Middle frontal gyrus (tissue), 1 donor: Measurements from ENCODE around the gene MRTFA.
"Not testable (repeated sequence)": the region's sequence is repeated elsewhere in the genome, so short reads cannot be mapped to it uniquely, and the experiment has no call there.

ENCODE experiments used
- DNase-seq: peaks from one replicate; pipeline ENCODE4 v3.0.0-alpha.2; 2015; ENCODE audit warnings: low spot score; ENCODE audit errors: extremely low spot score

The MRTFA gene

DNA sequence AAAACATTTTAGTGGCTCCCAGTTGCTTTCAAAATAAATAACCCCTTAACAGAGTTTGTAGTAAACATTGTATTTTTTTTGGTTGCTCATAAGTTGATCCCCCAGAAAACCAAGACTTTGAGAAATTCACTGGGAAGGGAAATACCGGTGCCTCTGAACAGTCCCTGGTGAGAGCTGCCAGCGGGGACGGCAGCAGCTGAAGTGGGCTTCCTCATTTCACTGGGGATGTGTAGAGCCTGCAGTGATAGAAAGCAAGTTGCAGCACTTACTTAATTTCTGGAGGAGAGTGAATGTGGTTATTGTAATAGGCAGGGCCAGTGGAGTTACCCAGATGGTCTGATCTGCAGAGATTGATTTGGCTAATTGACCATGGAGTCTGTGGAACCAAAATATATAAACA is 24.2 kb upstream of the MRTFA start:
- no peak for DNase-seq

DNA sequence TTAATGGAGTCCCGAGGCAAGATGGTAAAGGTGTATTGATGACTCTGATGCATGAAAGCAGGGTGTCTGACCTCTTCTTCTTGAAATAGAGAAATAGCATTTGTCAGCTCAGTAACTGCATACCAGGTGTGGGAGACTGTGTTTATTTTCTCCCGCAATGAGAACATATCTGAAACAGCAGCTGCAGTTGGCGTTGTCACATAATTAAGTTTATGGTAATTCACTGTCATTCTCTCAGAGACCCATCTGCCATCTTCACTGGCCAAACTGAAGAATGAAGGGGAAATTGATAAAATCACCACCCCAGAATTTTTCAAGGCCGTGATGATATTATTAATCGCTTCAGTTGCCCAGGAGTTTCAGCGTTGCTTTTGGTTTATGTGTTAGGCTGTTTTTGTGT is 22.6 kb upstream of the MRTFA start:
- no peak for DNase-seq

GRCh38 chr22:40656651-40657050 is 20.1 kb upstream of the MRTFA start:
- DNase-seq, result not testable (repeated sequence)

GRCh38 chr22:40655941-40656340 is 19.4 kb upstream of the MRTFA start:
- DNase-seq, result not testable (repeated sequence)

GRCh38 chr22:40654522-40655167 is 18.1 kb upstream of the MRTFA start:
- peak; percentile 36 for DNase-seq

DNA sequence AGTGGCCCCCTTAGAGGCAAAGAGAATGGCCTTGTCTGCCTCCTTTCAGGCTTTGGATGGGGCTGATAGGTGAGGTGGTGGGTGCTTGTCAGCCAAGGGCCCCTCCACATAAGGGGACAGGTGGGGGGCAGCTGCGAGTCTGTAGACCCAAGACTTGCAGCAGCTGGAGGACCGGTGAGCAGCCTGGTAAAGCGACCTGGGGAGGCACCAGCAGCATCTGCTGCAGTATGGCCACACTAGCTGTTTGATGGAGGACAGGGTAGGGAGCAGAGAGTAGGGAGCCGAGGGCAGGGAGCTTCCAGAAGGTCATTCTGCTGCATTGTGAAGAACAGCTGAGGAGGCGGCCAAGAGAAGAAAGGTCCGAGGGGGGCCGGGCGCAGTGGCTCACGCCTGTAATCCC is 16.8 kb upstream of the MRTFA start:
- no peak for DNase-seq

DNA sequence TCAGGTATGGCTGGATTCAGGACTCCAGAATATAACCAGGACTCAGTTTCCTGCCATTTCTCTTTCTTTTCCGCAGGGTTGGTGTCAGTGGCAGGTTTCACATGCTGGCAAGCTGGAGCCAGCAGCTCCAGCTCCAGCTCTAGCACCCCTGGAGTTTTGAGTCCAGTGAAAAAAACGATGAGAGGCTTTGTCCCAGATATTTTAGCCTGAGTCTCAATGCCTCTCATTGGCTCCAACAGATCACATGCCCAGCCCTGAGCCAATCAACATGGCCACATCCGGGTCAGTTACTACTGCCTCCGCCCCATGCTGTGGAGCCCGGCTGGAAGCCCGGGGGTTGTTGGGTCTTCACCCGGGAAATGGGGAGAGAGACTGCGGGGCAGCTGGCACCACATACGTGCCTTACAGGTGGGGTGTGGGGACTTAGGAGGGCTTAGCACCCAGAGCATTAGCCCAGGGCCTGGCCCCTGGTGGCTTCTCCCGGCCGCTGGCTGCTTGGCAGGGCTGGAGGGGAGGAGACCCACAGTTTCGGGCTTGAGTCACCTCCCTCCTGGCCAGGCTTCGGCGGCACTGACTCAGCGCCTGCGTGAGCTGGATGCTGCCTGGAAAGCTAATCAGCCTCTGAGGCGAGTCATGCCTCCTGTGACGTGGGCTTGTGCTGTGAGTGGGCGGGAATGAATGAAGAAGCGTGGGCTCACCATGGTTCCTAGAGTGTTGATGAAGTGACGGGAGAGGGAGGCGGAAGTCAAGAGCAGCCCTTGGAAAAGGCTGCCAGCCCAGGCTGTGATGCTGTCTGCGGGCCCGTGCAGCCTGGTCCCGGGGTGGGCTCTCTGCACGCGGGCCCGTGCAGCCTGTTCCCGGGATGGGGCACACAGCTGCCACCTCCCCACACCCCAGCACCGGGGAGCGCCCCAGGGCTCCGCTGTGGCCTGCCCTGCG is 15.3 kb upstream of the MRTFA start:
- peak; percentile 95 for DNase-seq

DNA sequence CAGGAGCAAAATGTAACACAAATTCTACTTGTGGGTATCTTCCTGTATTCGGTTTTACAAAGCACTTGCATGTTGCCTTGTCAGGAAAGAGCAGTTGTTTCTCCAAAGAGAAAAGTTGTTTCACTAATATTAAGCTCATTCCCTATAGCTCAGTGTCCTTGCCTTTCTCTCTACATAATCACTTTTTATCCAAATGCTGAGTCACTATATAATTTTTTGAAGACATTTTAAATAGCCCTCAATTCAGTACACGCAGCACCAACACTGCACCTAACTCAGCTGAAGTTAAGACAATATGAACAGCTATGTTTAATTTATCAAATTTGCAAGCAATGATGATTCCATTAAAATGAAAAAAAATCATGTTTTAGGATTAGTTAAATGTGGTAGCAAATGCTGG is 14.5 kb upstream of the MRTFA start:
- DNase-seq, result no peak

DNA sequence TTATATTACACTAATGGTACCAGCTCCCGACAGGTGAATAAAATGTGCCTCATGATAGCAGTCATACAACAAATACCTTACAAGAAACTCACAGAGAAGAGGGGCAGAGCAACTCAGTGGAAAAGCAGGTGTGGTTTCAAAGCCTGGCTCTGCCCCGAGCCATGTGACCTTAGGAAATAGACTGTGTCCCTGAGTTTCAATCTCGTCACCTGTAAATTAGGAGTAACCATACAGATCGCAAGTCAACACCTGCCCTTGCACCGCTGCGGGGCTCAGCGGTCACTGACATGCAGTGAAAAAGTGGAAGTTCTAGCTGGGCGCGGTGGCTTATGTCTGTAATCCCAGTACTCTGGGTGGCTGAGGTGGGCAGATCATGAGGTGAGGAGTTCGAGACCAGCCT is 11.9 kb upstream of the MRTFA start:
- DNase-seq, result no peak

DNA sequence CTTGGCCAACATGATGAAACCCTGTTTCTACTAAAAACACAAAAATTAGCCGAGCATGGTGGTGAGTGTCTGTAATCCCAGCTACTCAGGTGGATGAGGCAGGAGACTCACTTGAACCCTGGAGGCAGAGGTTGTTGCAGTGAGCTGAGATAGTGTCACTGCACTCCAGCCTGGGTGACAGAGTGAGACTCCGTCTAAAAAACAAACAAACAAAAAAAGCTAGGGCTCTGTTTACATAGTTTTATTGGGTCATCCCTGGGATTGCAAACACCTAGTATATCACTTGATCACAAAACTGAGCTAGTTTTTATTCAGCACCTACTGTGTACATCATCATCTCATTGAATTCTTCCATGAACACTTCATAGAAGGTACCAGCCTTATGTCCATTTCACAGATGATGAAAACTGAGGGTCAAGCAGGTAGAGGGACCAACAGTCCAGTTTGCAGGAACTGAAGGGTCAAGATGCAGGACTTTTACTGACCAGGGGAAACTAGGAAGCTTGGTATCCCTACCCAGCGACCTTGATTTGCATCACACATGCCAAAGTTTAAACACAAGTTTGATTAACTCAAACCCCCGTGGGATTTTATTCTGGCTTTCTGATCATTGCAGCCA is 9.2 kb upstream of the MRTFA start:
- DNase-seq, result no peak

- no peak for DNase-seq
Observed at GRCh38 chr22:40642316-40642715, 5.8 kb upstream of the MRTFA start.

- DNase-seq, result no peak
Observed at GRCh38 chr22:40641269-40641668, 4.8 kb upstream of the MRTFA start.

- no peak for DNase-seq
Observed at GRCh38 chr22:40638261-40638660, 1.7 kb upstream of the MRTFA start.

DNA sequence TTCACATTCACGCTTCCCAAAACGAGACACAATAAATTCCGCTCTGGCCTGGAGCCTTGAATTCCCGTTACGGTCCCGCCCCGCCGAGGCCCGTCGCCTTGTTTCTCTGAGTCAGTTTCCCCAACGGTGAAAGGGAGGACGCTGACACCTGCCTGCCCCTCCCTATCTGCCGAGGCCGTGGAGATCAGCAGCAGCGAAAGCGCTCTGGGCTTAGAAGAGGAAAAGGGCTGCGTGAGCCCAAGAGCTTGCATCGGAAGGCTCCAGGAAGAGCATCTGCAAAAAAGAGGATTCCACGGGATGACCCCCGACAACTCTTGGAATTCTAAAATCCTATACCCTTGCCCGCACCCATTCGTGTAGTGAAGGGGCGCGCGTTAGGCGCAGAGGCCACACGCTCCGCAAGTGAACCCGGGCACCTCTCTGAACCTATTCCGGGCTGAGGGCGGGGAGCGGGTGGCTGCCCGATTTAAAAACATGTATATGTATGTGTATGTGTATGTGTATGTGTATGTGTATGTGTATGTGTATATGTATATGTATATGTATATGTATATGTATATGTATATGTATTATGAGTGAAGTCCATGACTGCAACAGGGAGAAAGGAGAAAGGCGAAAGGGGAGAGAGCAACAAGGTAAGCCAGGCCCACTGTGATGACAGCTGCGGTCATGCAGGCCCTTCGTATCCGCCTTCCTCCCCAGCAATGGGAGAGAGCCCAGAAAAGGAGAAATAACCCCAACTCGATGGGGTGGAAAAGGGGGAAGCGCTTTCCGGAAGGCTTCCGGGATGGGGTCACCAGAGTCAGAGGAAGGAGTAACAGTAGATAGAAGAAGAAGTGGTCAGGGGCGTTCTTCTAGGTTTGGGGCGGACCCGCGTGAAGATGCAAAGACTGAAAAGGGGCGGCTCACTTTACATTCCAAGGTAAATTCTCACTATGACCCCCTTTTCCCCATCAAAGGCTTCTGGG is 948 bp upstream of the MRTFA start:
- DNase-seq, result no peak

GRCh38 chr22:40635940-40636379 is 559 bp downstream of the MRTFA start:
- no peak for DNase-seq

- no peak for DNase-seq
Observed at GRCh38 chr22:40635043-40635939, 1.2 kb downstream of the MRTFA start.

GRCh38 chr22:40634119-40634903 is 2.2 kb downstream of the MRTFA start:
- no peak for DNase-seq

DNA sequence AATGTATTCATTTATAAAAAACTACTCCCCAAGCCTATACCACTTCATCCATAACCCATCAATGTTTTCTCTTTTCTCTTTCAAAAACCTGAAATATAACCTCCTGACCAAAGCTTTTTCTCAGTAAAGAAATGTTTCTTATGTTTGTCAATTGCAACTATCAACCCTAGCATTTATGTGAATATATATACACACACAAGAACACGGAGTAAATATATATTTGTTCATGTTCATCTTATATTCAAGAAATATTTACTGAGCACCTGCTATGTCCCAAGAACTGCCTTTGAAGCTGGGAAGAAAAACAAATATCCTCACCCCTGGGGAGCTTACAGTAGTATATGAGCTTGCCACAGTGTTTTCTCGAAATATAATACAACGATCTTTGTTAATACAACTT is 3.5 kb downstream of the MRTFA start:
- no peak for DNase-seq

- DNase-seq, result no peak
Observed at GRCh38 chr22:40631925-40632324, 4.6 kb downstream of the MRTFA start.
